ENCODE data around the gene CMTM5.
A peak's percentile ranks its signal among the peaks of the same experiment; 100 is the strongest.

CMTM5 gene

DNA sequence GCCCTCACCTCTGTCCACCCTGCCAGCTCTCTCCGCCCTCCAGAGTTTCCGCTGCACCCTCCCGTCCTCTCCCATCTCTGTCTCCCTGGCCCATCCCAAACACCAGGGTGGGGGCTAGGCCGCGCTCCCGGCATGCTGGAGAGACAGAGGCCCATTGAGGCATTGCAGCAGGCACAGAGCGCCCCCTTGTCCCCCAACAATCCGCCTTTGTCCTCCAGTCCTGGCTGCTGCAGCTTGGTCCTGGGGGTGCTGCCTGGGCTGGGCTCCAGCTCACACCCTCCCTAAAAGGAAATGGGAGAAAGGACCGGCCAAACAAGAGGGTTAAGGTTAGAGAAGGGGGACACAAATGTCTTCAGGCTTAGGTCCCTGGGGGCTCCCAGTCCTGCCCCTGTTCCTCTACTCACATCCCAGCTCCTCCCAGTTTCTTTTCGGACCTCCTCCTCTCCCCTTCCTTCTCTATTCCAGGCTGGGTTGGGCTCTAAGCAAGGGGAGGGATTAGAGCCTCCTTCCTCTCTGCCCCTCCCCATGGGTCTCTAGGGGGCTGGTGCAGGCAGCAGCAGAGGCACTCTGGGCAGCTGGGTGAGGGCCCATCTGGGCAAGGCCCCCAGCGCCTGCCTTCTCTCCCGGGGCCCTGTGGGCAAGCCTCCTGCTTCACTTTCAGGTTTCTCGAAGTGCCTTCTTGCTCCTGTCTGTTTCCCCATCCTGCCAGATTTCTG, at the start of gene CMTM5:
Gene CMTM5, plus strand, starts transcription at position 565 of the 716 bp plus-strand sequence. CDS start 206 bp downstream, outside the sequence.
- no peak for DNase-seq (ENCODE audit: low read depth in 2 of 2)

- peak; percentile 30 to 48 for DNase-seq (ENCODE audit: low read depth in 2 of 2)
Measured at GRCh38 chr14:23327947-23328744, 48.7 kb upstream of the CMTM5 start.

DNA sequence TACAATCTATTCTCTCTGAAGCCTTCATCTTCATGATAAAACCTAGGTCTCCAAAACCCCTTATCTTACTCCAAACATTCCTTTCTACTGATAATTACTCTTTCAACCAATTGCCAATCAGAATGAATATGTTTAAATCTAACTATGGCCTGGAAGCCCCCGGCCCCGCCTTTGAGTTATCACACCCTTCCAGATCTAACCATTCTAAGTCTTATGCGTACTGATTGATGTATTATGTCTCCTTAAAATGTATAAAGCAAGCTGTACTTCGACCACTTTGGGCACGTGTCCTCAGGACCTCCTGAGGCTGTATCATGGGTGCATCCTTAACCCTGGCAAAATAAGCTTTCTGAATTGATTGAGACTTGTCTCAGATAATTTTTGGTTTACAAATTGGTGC, 41.2 kb upstream of the CMTM5 start:
- DNase-seq (ENCODE audit: low read depth in 2 of 2) = no peak

DNA sequence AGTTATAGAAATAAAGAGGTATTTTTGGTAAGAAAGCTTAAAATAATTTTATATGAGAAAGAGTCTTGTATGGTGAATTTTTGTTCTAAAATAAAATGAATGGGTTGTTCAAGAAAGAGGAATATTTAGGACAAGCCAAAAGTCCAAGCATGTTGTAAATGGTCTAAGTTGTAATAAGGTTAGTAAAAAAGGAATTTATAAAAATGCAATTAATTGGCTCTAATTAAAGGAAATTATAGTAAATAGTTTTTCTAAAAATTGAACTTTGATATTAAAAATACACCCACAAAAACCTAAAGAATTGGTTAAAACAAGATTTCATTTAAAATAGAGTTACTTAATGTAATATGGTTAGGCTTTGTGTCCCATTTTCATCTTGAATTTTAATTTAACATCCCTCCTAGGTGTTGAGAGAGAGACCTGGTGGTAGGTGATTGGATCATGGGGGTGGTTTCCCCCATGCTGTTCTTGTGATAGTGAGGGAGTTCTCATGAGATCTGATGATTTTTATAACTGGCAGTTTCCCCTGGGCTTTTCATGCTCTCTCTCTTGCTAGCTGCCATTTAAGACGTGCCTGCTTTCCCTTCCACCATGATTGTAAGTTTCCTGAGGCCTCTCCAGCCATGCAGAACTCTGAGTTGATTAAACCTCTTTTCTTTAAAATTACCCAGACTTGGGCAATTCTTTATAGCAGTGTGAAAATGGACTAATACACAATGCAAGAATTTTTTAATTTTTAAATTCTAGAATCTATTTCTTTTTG, 37.2 kb upstream of the CMTM5 start:
- no peak for DNase-seq (ENCODE audit: low read depth in 2 of 2)

DNA sequence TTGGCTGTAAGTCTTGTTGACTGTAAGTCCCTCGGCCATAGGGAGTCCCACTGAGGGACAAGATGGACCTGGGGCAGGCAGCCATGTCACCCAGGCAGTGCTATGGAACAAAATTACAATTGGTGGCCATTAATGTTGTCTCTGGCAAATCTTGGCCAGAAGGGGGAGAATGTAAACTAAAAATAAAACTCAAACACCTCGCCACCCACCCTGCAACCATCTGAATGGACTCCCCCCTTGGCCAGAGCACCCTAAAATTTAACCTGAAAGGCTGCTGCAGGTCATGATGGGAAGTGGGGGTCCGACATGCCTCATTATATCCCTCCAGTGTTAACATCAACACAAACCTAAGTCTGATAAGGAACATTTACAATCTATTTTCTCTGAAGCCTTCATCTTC, 32.4 kb upstream of the CMTM5 start:
- no peak for DNase-seq (ENCODE audit: low read depth in 2 of 2)

DNA sequence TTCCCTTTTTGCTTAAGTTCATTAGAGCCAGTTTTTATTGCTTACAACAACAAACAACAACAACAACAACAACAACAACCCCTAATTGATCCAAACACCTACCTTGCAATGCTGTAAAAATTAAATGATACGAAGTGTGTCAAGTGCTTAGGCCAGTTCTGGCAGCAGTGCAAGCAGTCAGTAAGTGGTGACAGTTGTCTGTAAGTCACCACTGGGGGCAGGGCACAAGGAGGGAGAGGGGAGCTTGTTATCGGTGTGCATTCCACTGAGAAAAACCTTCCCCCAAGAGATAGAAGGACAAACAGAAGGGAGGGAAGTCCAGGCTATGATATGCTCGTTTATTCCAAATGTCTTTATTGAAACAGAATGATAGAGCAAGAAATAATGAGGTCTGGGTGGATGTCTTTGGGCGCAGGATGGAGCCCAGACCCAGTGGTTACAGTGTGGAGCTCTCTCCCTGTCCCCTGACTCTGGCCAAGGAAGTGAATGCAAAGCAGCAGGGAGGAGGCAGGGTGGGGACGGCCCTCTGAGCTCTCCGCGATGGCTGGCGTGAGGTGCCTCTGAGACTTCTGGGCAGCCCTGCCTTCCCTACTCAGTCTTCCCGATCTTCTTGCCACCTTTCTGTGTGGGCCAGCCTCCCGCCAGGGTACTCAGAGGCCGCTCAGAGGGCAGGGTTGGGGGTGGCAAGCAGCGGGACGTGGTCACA, 30.7 kb upstream of the CMTM5 start:
- DNase-seq (ENCODE audit: low read depth in 2 of 2) = no peak

DNA sequence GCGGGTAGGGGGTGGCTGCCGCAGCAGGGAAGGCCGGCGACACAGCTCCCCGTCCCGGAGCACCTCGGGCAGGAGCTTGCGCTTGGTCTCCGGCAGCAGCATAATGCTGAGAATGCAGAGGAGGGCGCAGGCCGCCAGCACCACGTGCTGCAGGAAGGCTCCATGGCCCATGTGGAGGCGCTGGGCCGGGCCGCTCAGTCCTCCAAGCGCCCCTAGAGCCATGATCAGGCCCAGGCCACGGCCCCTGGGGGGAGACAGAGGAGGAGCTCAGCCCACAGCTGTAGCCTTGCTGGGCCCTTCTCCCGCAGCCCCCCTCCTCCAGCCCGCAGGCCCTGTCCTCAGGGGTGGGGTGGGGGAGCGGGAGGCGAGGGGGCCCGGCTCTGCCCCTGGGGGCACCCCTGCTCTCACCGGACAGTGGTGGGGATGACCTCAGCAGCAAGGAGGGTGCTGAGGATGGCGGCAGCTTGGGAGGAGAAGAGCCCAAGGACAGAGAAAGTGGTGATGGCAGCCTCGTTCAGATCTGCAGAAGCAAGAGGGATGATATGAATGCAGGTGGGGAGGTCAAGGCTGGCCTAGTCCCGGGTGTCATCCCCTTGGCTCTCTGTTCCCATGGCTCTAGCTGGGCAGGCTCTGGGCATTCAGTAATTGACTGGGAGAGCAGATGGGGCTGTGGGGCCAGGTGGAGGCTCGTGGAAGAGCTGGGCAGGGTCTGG, 30.0 kb upstream of the CMTM5 start:
- DNase-seq (ENCODE audit: low read depth in 2 of 2) = no peak

GRCh38 chr14:23347406-23348296, 29.2 kb upstream of the CMTM5 start:
- DNase-seq (ENCODE audit: low read depth in 2 of 2) = no peak

- DNase-seq (ENCODE audit: low read depth in 2 of 2) = no peak
Measured at GRCh38 chr14:23348297-23348655, 28.6 kb upstream of the CMTM5 start.

- DNase-seq (ENCODE audit: low read depth in 2 of 2) = no peak
Measured at GRCh38 chr14:23349156-23349845, 27.5 kb upstream of the CMTM5 start.

DNA sequence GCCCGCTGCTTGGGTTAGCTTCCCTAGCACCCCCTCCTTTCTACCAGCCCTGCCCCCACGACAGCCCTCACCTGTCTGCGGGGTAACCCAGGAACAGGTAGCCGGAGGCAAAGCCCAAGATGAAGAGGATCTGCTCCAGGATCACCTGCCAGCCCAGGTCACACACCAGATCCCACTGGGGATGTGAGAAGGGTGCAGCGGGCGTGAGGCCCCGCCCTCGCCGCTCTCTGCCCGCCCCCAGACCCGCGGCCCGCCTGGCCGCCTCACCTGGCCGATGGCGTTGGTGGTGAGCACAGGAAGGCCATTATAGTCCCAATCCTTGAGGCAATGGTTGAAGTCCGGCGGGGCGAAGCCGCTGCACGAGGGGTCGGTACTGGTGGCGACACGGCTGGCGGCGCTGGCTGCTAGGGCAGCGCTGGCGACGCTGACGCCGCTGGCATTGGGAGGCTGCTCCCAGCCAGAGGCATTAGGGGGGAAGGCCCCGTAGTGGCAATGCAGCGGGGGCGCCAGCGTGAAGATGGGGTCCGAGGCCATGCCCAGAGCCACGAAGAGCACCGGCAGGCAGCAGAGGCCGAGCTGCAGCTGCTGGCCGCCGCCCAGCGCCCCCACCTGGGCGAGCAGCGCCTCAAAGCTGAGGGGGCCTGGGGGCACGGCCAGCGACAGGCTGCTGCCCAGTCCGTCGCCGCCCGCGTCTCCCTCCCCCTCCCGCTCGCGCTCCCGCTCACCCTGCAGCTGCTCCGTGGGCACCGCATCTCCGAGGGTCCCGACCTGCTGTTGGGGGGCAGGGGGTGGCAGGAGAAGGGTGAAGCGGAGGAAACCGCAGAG, 25.0 kb upstream of the CMTM5 start:
- no peak for DNase-seq (ENCODE audit: low read depth in 2 of 2)

DNA sequence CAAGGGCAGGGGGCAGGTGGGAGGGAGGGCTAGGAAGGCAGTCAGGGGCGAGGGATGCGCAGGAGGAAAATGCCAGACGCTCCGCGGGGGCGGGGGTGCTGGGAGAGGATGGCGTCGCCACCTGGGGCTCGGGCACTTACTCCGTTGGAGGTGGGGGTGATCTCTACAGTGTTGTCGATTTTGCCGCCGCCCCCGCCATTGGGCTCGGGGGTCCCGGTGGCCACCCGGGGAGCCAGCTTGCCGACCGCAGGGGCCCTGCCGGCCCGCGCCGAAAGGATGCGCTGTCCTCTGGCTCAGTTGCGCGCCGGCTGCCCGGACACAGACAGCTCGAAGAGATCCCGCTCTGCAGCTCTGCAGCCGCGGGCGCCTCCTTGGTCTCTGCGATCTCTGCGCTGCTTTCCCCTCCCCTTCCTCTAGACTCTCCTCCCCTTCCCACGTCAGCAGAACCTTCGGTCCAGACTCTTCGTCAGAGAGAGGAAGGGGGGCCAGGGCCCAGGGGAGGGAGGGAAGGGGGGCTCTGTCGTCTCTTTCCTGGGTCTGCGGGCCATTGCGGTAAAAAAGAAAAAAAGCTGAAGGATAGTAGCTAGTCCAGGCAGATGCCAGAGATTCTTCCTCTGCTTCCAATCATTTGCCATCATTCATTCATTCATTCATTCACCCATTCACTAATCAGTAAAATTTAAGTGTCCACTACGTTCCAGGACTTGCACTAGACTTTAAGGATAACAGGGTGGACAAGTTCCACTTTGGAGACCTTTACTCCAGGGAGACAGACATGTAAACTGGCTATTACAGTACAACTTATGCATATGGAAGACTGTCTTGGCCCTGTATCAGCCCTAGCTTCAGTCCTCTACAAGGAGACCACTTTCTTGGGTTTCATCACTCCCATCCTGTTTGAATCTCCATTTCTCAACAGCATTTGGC, 24.1 kb upstream of the CMTM5 start, which contains the start of gene SLC22A17:
Gene SLC22A17, minus strand, starts transcription at position 382 of the 927 bp plus-strand sequence.
- peak; percentile 12 to 13 for DNase-seq (ENCODE audit: low read depth in 2 of 2)

DNA sequence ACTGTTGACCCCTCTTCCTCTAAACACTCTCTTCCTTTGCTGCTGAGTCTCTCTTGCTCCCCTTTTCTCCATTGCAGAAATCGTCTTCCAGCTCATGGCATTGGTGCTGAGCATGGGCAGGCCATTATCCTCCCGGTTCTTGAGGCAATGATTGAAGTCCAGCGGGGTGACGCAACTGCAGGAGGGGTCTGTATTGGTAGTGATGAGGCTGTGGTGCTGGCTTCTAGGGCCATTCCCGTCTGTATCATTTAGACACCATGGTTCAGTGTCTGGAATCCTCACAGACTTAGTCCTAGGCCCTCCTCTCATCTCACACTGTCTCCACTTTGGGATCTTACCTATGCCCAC, 23.4 kb upstream of the CMTM5 start:
- no peak for DNase-seq (ENCODE audit: low read depth in 2 of 2)

DNA sequence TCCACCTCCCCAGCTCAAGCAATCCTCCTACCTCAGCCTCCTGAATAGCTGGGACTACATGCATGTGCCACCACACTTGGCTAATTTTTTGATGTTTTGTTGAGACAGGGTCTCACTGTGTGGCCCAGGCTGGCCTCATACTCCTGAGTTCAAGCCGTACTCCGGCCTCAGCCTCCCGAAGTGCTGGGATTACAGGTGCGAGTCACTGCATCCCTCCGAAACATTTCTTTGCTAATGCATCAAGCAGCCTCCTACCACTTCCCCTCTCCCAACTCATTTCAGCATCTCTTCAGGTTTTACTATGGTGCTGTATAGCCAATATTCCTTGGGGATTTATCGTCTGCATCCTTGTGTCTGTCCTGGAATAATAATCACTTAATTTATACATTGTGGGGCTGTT, 21.9 kb upstream of the CMTM5 start:
- no peak for DNase-seq (ENCODE audit: low read depth in 2 of 2)

DNA sequence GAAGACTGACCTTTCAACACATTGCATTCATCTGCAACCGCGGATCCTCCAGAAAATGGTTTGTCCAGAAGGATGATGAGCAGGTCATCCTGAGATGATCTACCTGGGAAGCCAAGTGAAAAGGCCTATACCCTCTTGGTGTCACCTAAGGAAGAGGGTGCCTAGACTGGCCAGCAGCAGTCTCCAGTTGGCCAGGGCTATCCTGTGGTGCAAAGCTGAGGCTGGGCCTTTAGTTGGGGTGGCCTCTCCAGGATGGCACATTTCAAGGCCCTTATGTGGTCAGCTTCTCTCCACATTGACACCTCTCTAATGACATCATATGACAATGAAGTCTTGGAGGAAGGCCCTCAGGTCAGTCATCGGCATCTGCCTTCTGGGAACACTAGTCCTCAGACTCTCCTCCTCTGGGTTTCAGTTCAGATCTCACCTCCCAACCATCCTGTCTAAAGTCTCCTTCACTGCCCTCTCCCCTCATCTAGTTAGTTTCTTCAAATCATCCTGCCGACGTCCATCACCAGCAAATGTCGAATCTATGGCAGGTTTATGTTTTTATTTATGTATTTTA, 20.9 kb upstream of the CMTM5 start:
- no peak for DNase-seq (ENCODE audit: low read depth in 2 of 2)

GRCh38 chr14:23356662-23357061, 20.2 kb upstream of the CMTM5 start:
- DNase-seq (ENCODE audit: low read depth in 2 of 2) = no peak

DNA sequence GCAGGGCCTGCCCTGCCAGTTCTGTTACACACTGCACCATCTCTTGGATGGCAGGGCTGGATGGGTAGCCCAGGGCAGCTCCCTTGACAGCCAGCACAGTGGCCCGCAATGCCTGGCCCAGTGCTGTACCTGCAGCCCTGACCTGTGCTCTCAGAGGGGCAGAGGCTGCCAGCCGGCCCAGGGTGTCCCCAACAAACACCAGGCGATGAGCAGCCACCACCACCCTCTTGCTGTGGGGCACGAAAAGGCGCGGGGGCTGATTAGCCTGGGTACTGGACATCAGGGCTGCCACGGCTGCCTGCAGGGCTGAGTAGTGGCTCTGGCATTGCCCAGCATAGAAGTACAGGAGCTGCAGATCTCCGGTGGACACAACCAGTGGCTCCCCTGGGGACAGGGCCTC, 19.6 kb upstream of the CMTM5 start:
- DNase-seq (ENCODE audit: low read depth in 2 of 2) = no peak
